CD4-positive, alpha-beta T cell (primary cell): ENCODE measurements around the gene AGAP9. TPM values are rescaled to one million over a fixed set of nuclear protein-coding genes. Genes with fewer than 3 reads are reported as not detected.

ENCODE experiments used
- ATAC-seq: fragments of 200-7000 bp; cut with Tn5 transposase; one replicate; pipeline ENCODE4 v1.10.0; 2022; ENCODE audit warnings: mild to moderate bottlenecking; ENCODE audit not compliant: poor library complexity
- CTCF ChIA-PET: fragments of 350-600 bp; sonication (Branson Sonifier 250); formaldehyde crosslinking; loops from one replicate; lab custom pipeline; 2021; ENCODE audit warnings: antibody characterized with exemption, inconsistent platforms; lab: Charles Lee
- POLR2A ChIA-PET: fragments of 350-600 bp; sonication (Branson Sonifier 250); formaldehyde crosslinking; loops from one replicate; lab custom pipeline; 2021; ENCODE audit warnings: antibody characterized with exemption, inconsistent platforms; lab: Charles Lee
- DNase-seq, 14 experiments: peaks; one replicate each; pipeline ENCODE4 v3.0.0-alpha.2; 2013 to 2020; ENCODE audit warnings: mixed read lengths in 2 of 14
- H3K27ac ChIP-seq, 2 donors: one replicate each; pipeline versions ENCODE4 v1.5.1 to v1.7.0; 2013; ENCODE audit warnings: low read length in 2 of 2, low read depth in 1 of 2, mild to moderate bottlenecking in 1 of 2
- H3K27me3 ChIP-seq, 2 experiments: 1 replicate in 1 of 2; 2 replicates in 1 of 2; pipeline versions ENCODE4 v1.6.1 to v1.7.0; 2013; ENCODE audit warnings: low read length in 2 of 2, control low read depth in 1 of 2, mild to moderate bottlenecking in 1 of 2, moderate library complexity in 1 of 2; ENCODE audit not compliant: insufficient read depth in 2 of 2, control insufficient read depth in 1 of 2
- H3K36me3 ChIP-seq: one replicate; pipeline ENCODE4 v1.6.1; 2013; ENCODE audit warnings: low read length, control low read depth; ENCODE audit not compliant: insufficient read depth
- H3K4me1 ChIP-seq: one replicate; pipeline ENCODE4 v1.6.1; 2013; ENCODE audit warnings: low read length, control low read depth; ENCODE audit not compliant: insufficient read depth
- H3K4me3 ChIP-seq: one replicate; pipeline ENCODE4 v1.5.1; 2013; ENCODE audit warnings: mild to moderate bottlenecking, low read length, moderate library complexity
- H3K9me3 ChIP-seq, 2 experiments: 1 replicate in 1 of 2; 2 replicates in 1 of 2; pipeline versions ENCODE4 v1.6.1 to v1.7.0; 2013; ENCODE audit warnings: low read length in 2 of 2, mild to moderate bottlenecking in 2 of 2, control low read depth in 1 of 2, moderate library complexity in 1 of 2; ENCODE audit not compliant: control insufficient read depth in 1 of 2, insufficient read depth in 1 of 2
- H3K27ac Mint-ChIP-seq: one replicate; pipeline ENCODE4 v1.8.0; 2020; ENCODE audit warnings: mixed read lengths
- H3K27me3 Mint-ChIP-seq: one replicate; pipeline ENCODE4 v1.8.0; 2021; ENCODE audit warnings: mixed read lengths
- H3K36me3 Mint-ChIP-seq: one replicate; pipeline ENCODE4 v1.8.0; 2021; ENCODE audit warnings: low read depth, mixed read lengths
- H3K4me1 Mint-ChIP-seq: one replicate; pipeline ENCODE4 v1.8.0; 2021; ENCODE audit warnings: low read depth, mixed read lengths
- H3K4me3 Mint-ChIP-seq: one replicate; pipeline ENCODE4 v1.8.0; 2020; ENCODE audit warnings: mild to moderate bottlenecking, mixed read lengths
- H3K9me3 Mint-ChIP-seq: one replicate; pipeline ENCODE4 v1.8.0; 2020; ENCODE audit warnings: mixed read lengths
- CTCF ChIP-seq: fragments of 200-600 bp; IDR thresholded peaks from one replicate; pipeline ENCODE4 v1.8.0; 2022; ENCODE audit warnings: antibody characterized with exemption, mild to moderate bottlenecking
- intact Hi-C, 2 experiments: fragments of 100-400 bp; cut with DNase I in 1 of 2; cut with micrococcal nuclease in 1 of 2; formaldehyde crosslinking; loops; one replicate each; pipeline versions ENCODE4 v1.15.1 to v1.9.0; 2023 to 2025; cut with DNase I, micrococcal nuclease
- total RNA-seq, 174 experiments: library from RNA in 2 of 174; stranded (reverse) in 2 of 174; gene quantifications; one replicate each; pipeline ENCODE4 v1.2.3 and lab custom pipeline; 2021 to 2026

Gene AGAP9
- total RNA-seq, 2 experiments from 2014 or later = 5.4 to 6.5 TPM

- Histone ChIP-seq H3K36me3 (no peaks in the 10 kb centered on the region), H3K27me3 (no peaks in the 10 kb centered on the region), H3K4me3 (no peak overlapping the region), H3K27ac (no peak overlapping the region), H3K4me1 (peaks cover 7% of the 10 kb centered on the region), H3K9me3 (peaks cover 0 to 2% of the 10 kb centered on the region in 2 experiments)
- Mint-ChIP-seq H3K27me3 (no peaks in the 10 kb centered on the region), H3K9me3 (no peaks in the 10 kb centered on the region), H3K4me1 (peaks cover 15% of the 10 kb centered on the region), H3K27ac (no peak overlapping the region), H3K36me3 (no peaks in the 10 kb centered on the region), H3K4me3 (no peak overlapping the region)
- intact Hi-C loops = no loop called here
- CTCF ChIA-PET = no interaction called here
- DNase-seq = no peak
- no peak for TF ChIP-seq CTCF
- POLR2A ChIA-PET = no interaction called here
- ATAC-seq = no peak
These were observed 70.8 kb downstream of the AGAP9 start for GRCh38 chr10:47452495-47453140.

- Histone ChIP-seq H3K4me1 (peaks cover 7% of the 10 kb centered on the region), H3K9me3 (peaks cover 0 to 8% of the 10 kb centered on the region in 2 experiments), H3K27me3 (no peaks in the 10 kb centered on the region), H3K27ac (no peak overlapping the region), H3K36me3 (no peaks in the 10 kb centered on the region), H3K4me3 (no peak overlapping the region)
- ChIA-PET CTCF (no interaction called here), POLR2A (no interaction called here)
- DNase-seq (no peak), ATAC-seq (no peak)
- no peak overlapping the region for H3K4me3 Mint-ChIP-seq
- intact Hi-C loops = no loop called here
- H3K4me1 Mint-ChIP-seq = peaks cover 16% of the 10 kb centered on the region
- H3K9me3 Mint-ChIP-seq = no peaks in the 10 kb centered on the region
- no peak for TF ChIP-seq CTCF
- H3K36me3 Mint-ChIP-seq = no peaks in the 10 kb centered on the region
- no peak overlapping the region for H3K27ac Mint-ChIP-seq
- H3K27me3 Mint-ChIP-seq = no peaks in the 10 kb centered on the region
These were observed 71.4 kb downstream of the AGAP9 start for GRCh38 chr10:47451998-47452494.

Other genes with a start within 250 kb of the AGAP9 start
- gene GDF10, start 223.4 kb downstream of the AGAP9 start, total RNA-seq = under 1 TPM; 0.16 to 0.22 TPM
- not detected for gene GDF2, start 201.2 kb downstream of the AGAP9 start, total RNA-seq
- gene RBP3, start 175.3 kb downstream of the AGAP9 start, total RNA-seq = not detected
- not detected for gene ZNF488, start 139.3 kb downstream of the AGAP9 start, total RNA-seq
- not detected for gene ANXA8, start 39.5 kb downstream of the AGAP9 start, total RNA-seq
- not detected for gene FAM25G, start 31.9 kb downstream of the AGAP9 start, total RNA-seq
- gene SYT15B, start 240.0 kb upstream of the AGAP9 start, total RNA-seq = under 1 TPM in 1 of 2 experiments, not detected in 1; 0.08 TPM